GM23338 (cell line): Measurements from ENCODE around the gene IWS1. TPM values are rescaled to one million over a fixed set of nuclear protein-coding genes. Genes with fewer than 3 reads are reported as not detected.

ENCODE experiments used
- ATAC-seq: fragments of 200-7000 bp; cut with Tn5 transposase; 3 replicates; pipeline ENCODE4 v1.9.1; 2020
- DNase-seq: peaks from one replicate; pipeline ENCODE4 v3.0.0-alpha.2; 2015; ENCODE audit warnings: low spot score
- H2AFZ ChIP-seq: fragments of 200-600 bp; sonication (generic); 2 replicates; pipeline ENCODE4 v1.8.0; 2016; ENCODE audit warnings: antibody characterized with exemption, mild to moderate bottlenecking, moderate library complexity
- H3F3A ChIP-seq: fragments of 200-600 bp; sonication (generic); replicated peaks from 2 replicates; pipeline ENCODE4 v1.8.0; 2017; ENCODE audit warnings: antibody characterized with exemption, mixed run types, low read depth
- H3K27ac ChIP-seq: fragments of 200-600 bp; sonication (generic); 2 replicates; pipeline ENCODE4 v1.6.1; 2016; ENCODE audit warnings: low read depth
- H3K27me3 ChIP-seq: fragments of 200-600 bp; sonication (generic); 2 replicates; pipeline ENCODE4 v1.8.0; 2016; ENCODE audit warnings: mild to moderate bottlenecking, mixed run types, moderate library complexity; ENCODE audit not compliant: insufficient read depth
- H3K36me3 ChIP-seq: fragments of 200-600 bp; sonication (generic); 2 replicates; pipeline ENCODE4 v1.8.0; 2016; ENCODE audit warnings: mild to moderate bottlenecking; ENCODE audit not compliant: insufficient read depth
- H3K4me1 ChIP-seq: fragments of 200-600 bp; sonication (generic); 2 replicates; pipeline ENCODE4 v1.8.0; 2016; ENCODE audit warnings: mild to moderate bottlenecking, moderate library complexity; ENCODE audit not compliant: insufficient read depth
- H3K4me2 ChIP-seq: fragments of 200-600 bp; sonication (generic); 2 replicates; pipeline ENCODE4 v1.7.1; 2017; ENCODE audit warnings: mixed run types
- H3K4me3 ChIP-seq: fragments of 200-600 bp; sonication (generic); 2 replicates; pipeline ENCODE4 v1.6.1; 2016; ENCODE audit warnings: mixed run types
- H3K79me2 ChIP-seq: fragments of 200-600 bp; sonication (generic); replicated peaks from 2 replicates; pipeline ENCODE4 v1.8.0; 2017; ENCODE audit warnings: mild to moderate bottlenecking; ENCODE audit not compliant: insufficient read depth
- H3K9me2 ChIP-seq: fragments of 200-600 bp; sonication (generic); 2 replicates; pipeline ENCODE4 v1.8.0; 2017; ENCODE audit not compliant: insufficient read depth
- H4K20me1 ChIP-seq: fragments of 200-600 bp; sonication (generic); replicated peaks from 2 replicates; pipeline ENCODE4 v1.8.0; 2017; ENCODE audit warnings: mild to moderate bottlenecking; ENCODE audit not compliant: insufficient read depth
- H3K27ac Mint-ChIP-seq: 2 replicates; pipeline ENCODE4 v1.8.0; 2020; ENCODE audit warnings: inconsistent platforms, mild to moderate bottlenecking, moderate library complexity, mixed read lengths
- H3K27me3 Mint-ChIP-seq: 3 replicates; pipeline ENCODE4 v1.8.0; 2022; ENCODE audit warnings: low read depth, mild to moderate bottlenecking, moderate library complexity, mixed read lengths, inconsistent platforms; ENCODE audit not compliant: insufficient read depth, poor library complexity
- H3K36me3 Mint-ChIP-seq: 3 replicates; pipeline ENCODE4 v1.8.0; 2021; ENCODE audit warnings: low read depth, mild to moderate bottlenecking, inconsistent platforms, moderate library complexity, mixed read lengths
- H3K4me1 Mint-ChIP-seq: 3 replicates; pipeline ENCODE4 v1.8.0; 2020; ENCODE audit warnings: mild to moderate bottlenecking, inconsistent platforms, mixed read lengths
- H3K4me3 Mint-ChIP-seq: 3 replicates; pipeline ENCODE4 v1.8.0; 2021; ENCODE audit warnings: moderate library complexity, mild to moderate bottlenecking, inconsistent platforms, mixed read lengths
- H3K9me3 Mint-ChIP-seq: 3 replicates; pipeline ENCODE4 v1.8.0; 2020; ENCODE audit warnings: moderate library complexity, mild to moderate bottlenecking, inconsistent platforms, mixed read lengths
- CREB1 ChIP-seq: fragments of 250-450 bp; sonication (Bioruptor Pico); IDR thresholded peaks from 2 replicates; pipeline ENCODE4 v1.5.0; 2020; ENCODE audit warnings: low read depth, mild to moderate bottlenecking, moderate library complexity
- CTCF ChIP-seq, 2 experiments: fragments of 200-600 bp in 1 of 2; sonication (generic) in 1 of 2; conservative IDR thresholded peaks; 2 replicates each; pipeline versions ENCODE4 v1.5.1 to v1.6.1; 2016 to 2017; ENCODE audit warnings: antibody characterized with exemption in 2 of 2, low read depth in 2 of 2, mild to moderate bottlenecking in 2 of 2, moderate library complexity in 1 of 2
- ETS1 ChIP-seq: IDR thresholded peaks from 2 replicates; pipeline ENCODE4 v1.6.1; 2016; ENCODE audit warnings: antibody characterized with exemption
- EZH2 ChIP-seq: fragments of 200-600 bp; sonication (generic); IDR thresholded peaks from one replicate; pipeline ENCODE4 v1.8.0; 2017; ENCODE audit warnings: antibody characterized with exemption, mild to moderate bottlenecking, low read depth; ENCODE audit not compliant: unreplicated experiment
- EZH2phosphoT487 ChIP-seq: fragments of 200-600 bp; sonication (generic); IDR thresholded peaks from one replicate; pipeline ENCODE4 v1.8.1; 2018; ENCODE audit warnings: antibody characterized with exemption; ENCODE audit not compliant: unreplicated experiment
- JUNB ChIP-seq: IDR thresholded peaks from one replicate; pipeline ENCODE4 v1.6.1; 2016; ENCODE audit warnings: antibody characterized with exemption; ENCODE audit not compliant: unreplicated experiment
- NANOG ChIP-seq: IDR thresholded peaks from 2 replicates; pipeline ENCODE4 v1.6.1; 2016; ENCODE audit warnings: antibody characterized with exemption, borderline replicate concordance
- POLR2AphosphoS5 ChIP-seq: IDR thresholded peaks from 2 replicates; pipeline ENCODE4 v1.6.1; 2016; ENCODE audit warnings: antibody characterized with exemption, low read depth
- REST ChIP-seq: IDR thresholded peaks from one replicate; pipeline ENCODE4 v1.6.1; 2018; ENCODE audit warnings: antibody characterized with exemption; ENCODE audit not compliant: unreplicated experiment
- STAT1 ChIP-seq: IDR thresholded peaks from one replicate; pipeline ENCODE4 v1.6.1; 2016; ENCODE audit warnings: antibody characterized with exemption; ENCODE audit not compliant: unreplicated experiment
- ZNF114 ChIP-seq: fragments of 250-450 bp; sonication (Bioruptor Pico); IDR thresholded peaks from 2 replicates; pipeline ENCODE4 v1.5.0; 2020; ENCODE audit warnings: mild to moderate bottlenecking, moderate library complexity
- ZNF331 ChIP-seq: fragments of 250-450 bp; sonication (Bioruptor Pico); IDR thresholded peaks from 2 replicates; pipeline ENCODE4 v1.5.0; 2020; ENCODE audit warnings: low read depth, mild to moderate bottlenecking, moderate library complexity
- ZNF462 ChIP-seq: fragments of 250-450 bp; sonication (Bioruptor Pico); IDR thresholded peaks from 2 replicates; pipeline ENCODE4 v1.5.0; 2020; ENCODE audit warnings: mild to moderate bottlenecking, moderate library complexity
- polyA plus RNA-seq: library from polyadenylated mRNA; unstranded; fragments of >200 nt; fragmentation: Nextera tagmentation; extraction: Ambion mirVana; gene quantifications from 2 replicates; pipeline ENCODE4 v1.2.1, GENCODE V29; 2016
- total RNA-seq: library from RNA; depleted of rRNA; stranded (reverse); fragments of >200 nt; shearing (Covaris generic); gene quantifications from 2 replicates; pipeline ENCODE4 v1.2.3, GENCODE V29; 2014

Gene IWS1
- total and polyA plus RNA-seq, 2 experiments from 2014 or later = 82.8 to 97.2 TPM

- Histone ChIP-seq H3K9me2 (0 out of 2 replicates have a peak, but pooled peaks cover 3% of the 10 kb centered on the region), H3K27me3 (no peaks in the 10 kb centered on the region), H2AFZ (no peak overlapping the region), H3K36me3 (no peaks in the 10 kb centered on the region), H3F3A (no peaks in the 10 kb centered on the region), H4K20me1 (no peaks in the 10 kb centered on the region), H3K4me1 (0 out of 2 replicates have a peak, but pooled peaks cover 3% of the 10 kb centered on the region), H3K4me2 (no peak overlapping the region), H3K27ac (no peak overlapping the region), H3K4me3 (no peak overlapping the region), H3K79me2 (no peaks in the 10 kb centered on the region)
- H3K27ac Mint-ChIP-seq = no peak overlapping the region
- no peak for ATAC-seq
- H3K9me3 Mint-ChIP-seq = no peaks in the 10 kb centered on the region
- DNase-seq = no peak
- 0 out of 3 replicates have a peak, but pooled peaks cover 3% of the 10 kb centered on the region for H3K4me1 Mint-ChIP-seq
- TF ChIP-seq EZH2 = no peak
- TF ChIP-seq JUNB = no peak
- no peak for TF ChIP-seq ZNF331 (CRISPR knock-in tag)
- no peak for TF ChIP-seq NANOG
- TF ChIP-seq EZH2phosphoT487 = no peak
- TF ChIP-seq ETS1 = no peak
- no peak for TF ChIP-seq ZNF462 (CRISPR knock-in tag)
- no peak for TF ChIP-seq CREB1
- TF ChIP-seq POLR2AphosphoS5 = no peak
- no peak for TF ChIP-seq REST
- no peak for TF ChIP-seq STAT1
- no peak for TF ChIP-seq ZNF114
- TF ChIP-seq CTCF (conservative IDR thresholded peaks at IDR 0.05; ENCODE audit: low read depth in 2 of 2) = no peak
- H3K27me3 Mint-ChIP-seq = peaks cover 4% of the 10 kb centered on the region
- no peaks in the 10 kb centered on the region for H3K36me3 Mint-ChIP-seq
- H3K4me3 Mint-ChIP-seq = no peak overlapping the region
These were observed 26.6 kb upstream of the IWS1 start for GRCh38 chr2:127552846-127553245.
